Measurements from ENCODE around the gene LETM1.
A peak's percentile ranks its signal among the peaks of the same experiment; 100 is the strongest.

The LETM1 gene

DNA sequence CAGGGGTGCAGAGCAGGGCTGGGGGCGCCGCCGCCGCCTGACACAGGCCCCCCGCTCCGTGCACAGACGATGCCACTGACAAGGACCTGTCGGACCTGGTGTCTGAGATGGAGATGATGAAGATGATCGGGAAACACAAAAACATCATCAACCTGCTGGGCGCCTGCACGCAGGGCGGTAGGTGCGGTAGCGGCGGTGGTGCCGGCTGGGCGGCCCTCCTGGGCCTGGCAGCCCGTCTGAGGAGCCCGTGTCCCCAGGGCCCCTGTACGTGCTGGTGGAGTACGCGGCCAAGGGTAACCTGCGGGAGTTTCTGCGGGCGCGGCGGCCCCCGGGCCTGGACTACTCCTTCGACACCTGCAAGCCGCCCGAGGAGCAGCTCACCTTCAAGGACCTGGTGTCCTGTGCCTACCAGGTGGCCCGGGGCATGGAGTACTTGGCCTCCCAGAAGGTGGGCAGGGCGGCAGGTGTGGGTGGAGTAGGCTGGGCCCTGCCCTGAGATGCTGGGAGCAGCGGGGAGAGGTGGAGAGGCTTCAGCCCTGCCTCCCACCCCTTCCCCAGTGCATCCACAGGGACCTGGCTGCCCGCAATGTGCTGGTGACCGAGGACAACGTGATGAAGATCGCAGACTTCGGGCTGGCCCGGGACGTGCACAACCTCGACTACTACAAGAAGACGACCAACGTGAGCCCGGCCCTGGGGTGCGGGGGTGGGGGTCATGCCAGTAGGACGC is 50.3 kb downstream of the LETM1 start:
- no peak for DNase-seq

DNA sequence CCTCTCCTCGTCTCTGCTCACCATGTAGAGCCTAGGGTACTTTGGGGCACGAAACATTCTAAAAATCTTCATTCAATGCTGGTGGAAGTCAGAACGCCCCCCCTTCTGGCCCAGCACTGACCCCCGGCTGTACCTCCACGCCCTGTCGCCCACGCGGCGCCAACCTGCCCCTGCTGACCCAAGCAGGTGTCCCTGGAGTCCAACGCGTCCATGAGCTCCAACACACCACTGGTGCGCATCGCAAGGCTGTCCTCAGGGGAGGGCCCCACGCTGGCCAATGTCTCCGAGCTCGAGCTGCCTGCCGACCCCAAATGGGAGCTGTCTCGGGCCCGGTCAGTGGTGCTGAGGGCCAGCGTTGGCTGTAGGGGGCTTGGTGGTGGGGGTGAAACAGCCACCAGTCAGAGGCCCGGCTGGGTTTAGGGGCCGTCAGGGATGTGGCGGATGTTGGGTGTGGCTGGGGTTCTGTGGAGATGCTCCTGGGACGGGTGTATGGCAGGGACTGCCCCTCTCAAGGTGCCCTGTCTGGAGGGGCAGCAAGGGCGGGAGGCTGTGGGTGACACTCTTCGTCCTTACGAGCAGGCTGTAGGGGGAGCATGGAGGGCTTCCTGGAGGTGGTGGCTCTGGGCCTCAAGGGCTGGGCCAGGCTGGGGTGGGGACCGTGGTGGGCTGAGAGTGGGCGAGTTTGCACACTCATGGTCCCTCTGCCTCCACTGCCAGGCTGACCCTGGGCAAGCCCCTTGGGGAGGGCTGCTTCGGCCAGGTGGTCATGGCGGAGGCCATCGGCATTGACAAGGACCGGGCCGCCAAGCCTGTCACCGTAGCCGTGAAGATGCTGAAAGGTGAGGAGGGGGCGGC is 51.1 kb downstream of the LETM1 start:
- DNase-seq, result no peak

DNA sequence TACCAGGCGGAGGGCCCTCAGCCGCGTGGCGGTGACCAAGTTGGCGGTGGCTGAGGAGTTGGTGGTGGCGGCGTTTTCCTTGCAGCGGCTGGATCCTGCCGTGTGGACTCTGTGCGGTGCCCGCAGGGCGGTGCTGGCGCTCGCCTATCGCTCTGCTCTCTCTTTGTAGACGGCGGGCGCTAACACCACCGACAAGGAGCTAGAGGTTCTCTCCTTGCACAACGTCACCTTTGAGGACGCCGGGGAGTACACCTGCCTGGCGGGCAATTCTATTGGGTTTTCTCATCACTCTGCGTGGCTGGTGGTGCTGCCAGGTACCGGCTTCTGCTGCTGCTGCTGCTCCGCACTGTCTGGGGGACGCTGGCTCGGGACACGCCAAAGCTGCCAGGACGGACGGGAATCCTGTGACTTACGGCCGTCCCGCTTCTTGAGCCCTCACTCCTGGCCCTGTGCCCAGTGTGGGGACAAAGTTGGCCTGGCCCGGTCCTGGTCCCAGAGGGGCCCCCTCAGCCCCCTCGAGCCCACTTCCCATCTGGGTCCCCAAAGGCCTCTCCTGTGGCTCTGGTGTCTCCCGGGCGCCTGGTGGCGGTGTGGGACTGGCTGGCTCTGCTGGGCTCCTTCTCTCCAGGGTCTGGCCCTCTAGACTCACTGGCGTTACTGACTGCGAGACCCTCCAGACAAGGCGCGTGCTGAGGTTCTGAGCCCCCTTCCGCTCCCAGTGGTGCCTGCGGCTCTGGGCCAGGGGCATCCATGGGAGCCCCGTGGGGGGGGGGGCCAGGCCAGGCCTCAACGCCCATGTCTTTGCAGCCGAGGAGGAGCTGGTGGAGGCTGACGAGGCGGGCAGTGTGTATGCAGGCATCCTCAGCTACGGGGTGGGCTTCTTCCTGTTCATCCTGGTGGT is 52.2 kb downstream of the LETM1 start:
- no peak for DNase-seq

DNA sequence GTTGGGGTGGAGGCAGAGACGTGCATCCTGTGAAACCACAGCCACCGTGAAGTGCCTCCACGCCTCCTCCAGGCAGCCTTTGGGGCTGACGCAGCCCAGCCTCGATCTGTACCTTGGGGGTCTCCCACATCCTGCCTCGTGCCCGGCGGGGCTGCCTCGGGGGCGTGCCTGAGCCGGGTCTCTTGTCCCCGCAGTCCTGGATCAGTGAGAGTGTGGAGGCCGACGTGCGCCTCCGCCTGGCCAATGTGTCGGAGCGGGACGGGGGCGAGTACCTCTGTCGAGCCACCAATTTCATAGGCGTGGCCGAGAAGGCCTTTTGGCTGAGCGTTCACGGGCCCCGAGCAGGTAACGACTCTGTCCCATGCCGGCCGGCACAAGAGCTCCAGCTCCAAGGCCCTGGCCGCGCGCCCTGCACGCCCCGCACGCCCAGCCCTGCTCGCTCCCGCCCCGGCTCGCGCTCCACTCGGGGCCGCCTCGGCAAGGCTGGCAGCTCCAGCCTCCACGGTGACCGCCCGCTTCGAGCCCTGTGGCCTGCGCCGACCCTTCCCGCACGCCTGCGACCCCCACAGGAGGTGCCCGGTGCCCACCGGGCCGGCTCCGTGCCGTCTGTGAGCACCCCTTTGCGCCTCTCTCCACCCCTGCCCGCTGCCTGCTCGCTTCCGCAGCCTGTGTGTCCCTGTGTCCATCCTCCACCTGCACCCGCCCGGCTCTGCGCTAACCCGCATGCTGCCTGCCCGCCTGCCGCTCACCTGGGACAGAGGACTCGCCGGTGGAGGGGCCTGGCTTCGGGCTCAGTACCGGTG is 53.0 kb downstream of the LETM1 start:
- no peak for DNase-seq

DNA sequence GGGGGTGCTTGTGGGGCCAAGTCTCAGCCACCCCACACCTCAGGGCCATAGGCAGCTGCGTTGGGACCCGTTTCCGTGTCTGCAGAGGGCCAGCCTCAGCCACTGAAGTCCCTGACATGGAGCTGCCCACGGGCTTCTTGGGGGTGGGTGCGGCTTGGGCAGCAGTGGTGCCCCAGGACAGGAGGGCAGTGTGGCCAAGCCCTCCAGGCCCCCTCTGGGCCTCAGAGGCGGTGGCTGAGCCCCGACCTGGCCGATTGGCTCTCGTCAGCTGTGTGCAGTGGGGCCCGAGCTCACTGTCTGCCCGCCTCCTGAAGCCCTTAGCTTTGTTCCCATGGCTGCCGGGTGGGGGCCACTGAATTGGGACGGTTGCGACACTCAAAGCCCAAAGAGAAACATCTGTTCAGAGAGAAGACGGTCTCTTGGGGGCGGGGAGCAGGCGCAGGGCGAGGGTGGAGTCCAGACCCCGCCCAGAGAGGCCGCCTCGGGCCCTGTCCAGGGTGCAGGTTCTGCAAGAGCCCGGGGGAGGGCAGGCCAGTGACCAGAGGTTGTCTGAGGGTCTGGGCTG is 53.7 kb downstream of the LETM1 start:
- DNase-seq, result no peak

DNA sequence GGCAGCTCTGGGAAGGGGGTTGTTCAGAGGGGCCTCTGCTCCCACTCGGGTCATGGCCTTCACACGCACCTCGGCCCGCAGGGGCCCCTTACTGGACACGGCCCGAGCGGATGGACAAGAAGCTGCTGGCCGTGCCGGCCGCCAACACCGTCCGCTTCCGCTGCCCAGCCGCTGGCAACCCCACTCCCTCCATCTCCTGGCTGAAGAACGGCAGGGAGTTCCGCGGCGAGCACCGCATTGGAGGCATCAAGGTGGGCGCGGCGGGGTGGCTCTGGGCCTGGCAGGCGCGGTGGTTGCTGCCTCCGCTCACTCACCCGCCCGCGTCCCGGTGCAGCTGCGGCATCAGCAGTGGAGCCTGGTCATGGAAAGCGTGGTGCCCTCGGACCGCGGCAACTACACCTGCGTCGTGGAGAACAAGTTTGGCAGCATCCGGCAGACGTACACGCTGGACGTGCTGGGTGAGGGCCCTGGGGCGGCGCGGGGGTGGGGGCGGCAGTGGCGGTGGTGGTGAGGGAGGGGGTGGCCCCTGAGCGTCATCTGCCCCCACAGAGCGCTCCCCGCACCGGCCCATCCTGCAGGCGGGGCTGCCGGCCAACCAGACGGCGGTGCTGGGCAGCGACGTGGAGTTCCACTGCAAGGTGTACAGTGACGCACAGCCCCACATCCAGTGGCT is 54.5 kb downstream of the LETM1 start:
- no peak for DNase-seq

DNA sequence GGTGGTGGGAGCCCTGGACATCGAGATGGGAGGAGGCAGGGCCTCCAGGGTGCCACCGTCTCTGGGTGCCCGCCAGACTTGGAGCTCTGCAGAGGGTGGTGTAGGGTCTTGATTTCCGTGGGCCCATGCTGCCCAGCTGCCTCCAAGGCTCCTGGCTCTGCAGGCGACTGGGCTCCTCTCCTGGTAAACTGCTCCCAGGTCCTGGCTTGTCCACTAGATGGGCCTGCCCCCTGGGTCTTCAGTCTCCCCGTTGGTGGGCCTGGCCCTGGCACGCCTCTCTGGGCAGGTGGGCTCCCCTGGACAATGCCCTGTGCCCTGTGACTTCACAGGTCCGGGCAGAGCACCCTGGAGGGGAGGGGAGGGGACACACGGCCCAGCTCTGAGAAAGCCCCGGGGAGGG is 55.2 kb downstream of the LETM1 start:
- no peak for DNase-seq

DNA sequence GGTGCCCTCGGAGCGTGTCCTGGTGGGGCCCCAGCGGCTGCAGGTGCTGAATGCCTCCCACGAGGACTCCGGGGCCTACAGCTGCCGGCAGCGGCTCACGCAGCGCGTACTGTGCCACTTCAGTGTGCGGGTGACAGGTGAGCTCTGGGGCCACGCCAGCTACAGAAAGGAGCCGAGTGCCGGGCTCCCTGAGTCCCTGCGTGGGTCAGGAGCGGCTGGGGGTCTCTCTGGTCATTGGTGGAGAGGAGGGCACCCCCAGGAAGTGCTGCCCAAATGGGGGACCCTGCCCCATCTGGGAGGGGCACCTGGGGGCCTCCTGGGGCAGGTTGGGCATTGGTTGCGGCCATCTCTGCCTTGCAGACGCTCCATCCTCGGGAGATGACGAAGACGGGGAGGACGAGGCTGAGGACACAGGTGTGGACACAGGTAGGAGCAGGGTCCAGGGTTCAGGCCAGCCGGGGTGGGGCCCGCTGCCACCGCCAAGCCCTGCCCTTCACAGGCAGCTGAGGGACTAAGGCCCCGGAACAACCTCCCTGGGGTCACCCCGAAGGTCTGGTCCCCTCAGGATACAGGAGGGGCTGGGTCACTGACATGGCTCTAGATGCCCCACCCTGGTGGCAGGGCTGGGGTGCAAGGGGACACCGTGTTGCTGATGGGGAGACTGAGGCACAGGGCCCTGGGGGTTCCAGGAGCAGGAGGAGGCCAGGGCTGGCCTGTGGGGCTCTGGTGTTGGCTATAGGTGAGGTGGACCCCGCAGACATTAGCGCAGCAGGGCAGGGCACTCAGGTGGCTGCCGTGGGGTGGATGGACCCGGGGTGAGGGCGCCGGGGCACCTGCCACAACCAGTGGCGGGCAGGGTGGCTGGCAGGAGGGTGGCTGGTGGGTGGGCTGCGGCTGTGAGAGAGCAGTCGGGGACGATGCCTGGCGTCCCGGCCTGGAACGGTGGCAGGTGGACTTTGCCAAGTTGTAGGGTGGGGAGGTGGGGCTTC is 56.3 kb downstream of the LETM1 start:
- no peak for DNase-seq

DNA sequence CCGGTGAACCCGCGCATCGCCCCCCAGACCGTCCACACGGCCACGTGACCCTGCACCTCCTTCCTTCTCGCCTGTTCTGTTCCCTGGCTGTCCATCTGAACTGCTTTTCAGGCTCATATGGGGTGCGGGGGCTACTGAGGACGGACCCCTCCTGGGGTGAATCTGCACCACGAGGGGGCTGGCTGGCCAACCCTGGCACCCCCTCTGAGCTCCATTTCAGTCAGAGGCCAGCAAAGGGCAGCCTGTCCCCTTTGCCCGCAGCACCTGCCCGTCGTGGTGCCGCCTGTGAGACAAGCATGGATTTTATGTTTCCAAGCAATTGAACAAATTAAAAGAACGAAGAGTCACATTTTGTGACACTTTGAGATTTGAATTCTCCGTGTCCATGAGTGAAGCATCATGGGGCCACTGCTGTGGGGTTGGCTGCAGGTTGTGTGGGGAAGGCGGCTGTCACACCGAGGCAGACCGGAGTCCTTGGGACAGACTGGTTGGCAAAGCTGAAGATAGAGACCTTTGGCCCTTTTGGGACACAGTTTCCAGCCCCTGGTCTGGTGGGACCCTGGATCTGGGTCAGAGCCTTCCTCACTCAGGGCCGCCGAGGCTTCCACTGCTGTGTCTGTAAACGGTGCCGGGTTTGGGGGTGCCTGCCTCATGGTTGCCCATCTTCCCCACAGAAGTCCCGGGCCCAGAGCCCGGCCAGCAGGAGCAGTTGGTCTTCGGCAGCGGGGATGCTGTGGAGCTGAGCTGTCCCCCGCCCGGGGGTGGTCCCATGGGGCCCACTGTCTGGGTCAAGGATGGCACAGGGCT is 57.2 kb downstream of the LETM1 start:
- no peak for DNase-seq

DNA sequence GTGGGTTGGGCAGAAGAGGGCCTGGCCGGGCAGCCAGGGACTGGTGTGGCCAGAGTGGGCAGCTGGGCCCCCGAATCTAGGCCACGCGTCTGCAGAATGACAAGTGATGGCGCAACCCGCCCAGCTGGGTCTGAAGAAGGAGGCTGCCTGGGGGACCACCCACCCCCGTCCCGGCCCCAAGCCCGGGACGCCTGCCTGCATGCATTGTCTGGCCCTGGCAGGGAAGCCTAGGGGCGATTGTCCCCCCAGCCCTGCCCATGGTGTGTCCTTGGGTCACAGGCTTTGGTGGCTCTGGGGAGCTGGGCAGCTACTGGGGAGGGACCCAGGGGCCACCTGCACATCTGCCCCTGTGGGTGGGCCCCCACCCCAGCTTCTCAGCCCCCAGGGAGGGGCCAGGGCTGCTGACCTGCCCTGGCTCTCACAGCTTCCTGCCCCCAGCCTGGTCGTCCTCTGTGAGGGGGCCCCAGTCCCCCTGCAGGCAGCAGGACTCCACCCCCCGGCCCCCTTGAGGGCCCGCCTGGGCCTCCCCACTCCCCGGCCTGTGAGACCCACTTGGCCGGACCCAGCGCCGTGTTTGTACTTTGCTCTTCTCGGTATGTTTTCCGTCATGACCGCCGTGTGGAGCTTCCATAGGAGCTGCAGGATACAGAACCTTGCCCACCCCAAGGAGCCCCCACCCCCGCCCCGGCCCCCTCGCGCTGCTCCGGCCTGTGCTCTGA is 57.9 kb downstream of the LETM1 start:
- no peak for DNase-seq

DNA sequence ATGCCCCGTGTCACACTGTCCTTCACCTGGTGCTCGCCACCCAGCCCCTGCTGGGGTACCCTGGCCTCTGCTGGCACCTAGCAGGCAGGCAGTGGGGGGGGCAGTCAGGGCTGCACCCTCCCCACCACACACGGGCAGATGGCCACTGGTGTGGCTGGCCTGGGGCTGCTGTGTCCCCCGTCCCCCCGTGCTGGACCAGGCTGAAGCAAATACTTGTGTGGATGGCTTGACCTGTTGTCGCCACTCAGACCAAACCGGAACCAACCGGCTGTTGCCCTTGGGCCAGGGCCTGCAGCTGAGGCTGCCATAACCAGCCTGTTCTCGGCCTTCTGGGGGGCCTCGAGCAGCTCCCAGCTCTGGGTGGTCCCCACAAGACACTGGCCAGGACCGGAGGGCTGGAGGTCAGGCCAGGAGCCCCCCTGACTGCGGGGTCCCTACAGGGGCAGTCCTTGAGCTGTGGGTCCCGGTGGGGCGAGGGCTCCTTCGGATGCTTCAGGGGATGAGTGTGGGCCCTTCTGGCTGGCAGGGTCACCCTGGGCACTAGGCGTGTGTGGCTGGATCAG is 58.6 kb downstream of the LETM1 start:
- DNase-seq, result no peak

DNA sequence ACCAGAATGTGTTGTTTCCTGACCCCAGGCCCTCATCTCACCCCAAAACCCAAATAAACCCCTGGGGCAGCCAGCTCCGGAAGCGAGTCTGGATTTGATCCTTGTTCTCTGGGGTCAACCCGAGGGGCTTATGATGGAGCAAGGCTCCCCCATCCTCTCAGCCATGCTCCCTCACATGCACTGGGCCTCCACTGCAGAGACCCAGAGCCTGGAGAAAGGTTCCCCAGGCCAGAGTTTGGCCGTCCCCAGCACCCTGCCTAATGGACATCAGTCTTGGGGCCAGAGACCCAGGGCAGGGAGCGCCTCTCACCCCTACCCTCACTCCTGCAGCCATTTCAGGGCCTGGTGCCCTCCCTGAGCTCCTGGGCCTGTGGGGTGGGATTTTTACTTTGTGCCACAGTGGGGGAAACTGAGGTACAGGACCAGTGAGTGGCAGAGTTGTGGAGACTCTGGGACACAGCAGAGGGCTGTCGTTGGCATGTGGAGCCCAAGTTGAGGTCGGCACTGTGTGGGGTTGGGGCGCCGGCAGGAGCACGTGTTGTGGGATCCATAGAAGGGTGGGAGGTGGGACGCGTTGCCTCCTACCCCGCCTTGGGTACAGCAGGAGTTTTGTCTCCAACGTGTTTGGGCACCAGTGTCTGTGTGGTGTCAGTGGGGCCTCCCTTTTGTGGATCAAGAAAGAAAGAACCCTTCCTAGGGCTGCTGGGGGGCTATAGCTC is 59.3 kb downstream of the LETM1 start:
- no peak for DNase-seq

DNA sequence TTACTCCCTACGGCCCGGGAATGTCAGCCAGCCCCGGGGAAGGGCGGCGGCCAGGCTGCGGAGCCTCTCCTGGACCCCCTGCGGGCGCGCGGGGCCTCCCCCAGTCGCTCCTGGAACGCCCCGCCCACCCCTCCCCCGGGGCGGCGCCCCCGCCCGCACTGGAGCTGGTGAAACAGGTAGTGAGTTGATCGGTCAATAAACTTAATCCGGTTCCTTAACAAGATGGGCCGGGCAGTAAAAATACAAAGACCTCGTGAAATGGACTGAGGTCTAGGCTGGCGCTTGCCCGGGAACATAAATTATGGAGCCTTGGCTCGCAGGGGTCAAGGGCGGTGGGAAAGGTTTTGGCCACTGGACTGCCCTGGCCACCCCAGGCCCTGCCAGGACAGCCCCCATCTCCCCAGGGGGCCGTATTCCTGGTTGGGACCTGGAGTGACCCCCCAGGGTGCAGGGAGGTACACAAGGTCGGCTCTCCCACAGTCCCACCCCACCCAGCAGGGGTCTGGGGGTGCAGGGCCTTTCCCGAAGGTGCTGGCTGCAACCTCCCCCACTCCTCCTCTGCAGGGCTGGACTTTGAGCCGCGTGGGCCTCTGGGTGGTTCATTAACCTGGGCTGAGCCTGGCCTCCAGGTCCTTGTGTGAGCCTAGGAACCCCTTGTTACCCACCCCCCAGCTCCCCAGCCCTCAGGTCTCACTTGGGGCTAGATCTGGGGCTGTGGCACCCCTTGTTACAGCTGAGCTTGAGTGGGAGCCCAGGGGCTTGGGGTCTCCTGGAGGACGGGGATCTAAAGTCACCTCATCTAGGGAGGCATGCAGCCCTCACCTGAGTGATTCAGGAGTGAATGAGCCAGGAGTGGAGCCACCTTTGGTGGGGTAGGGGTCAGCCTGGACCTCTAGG is 60.4 kb downstream of the LETM1 start:
- no peak for DNase-seq

DNA sequence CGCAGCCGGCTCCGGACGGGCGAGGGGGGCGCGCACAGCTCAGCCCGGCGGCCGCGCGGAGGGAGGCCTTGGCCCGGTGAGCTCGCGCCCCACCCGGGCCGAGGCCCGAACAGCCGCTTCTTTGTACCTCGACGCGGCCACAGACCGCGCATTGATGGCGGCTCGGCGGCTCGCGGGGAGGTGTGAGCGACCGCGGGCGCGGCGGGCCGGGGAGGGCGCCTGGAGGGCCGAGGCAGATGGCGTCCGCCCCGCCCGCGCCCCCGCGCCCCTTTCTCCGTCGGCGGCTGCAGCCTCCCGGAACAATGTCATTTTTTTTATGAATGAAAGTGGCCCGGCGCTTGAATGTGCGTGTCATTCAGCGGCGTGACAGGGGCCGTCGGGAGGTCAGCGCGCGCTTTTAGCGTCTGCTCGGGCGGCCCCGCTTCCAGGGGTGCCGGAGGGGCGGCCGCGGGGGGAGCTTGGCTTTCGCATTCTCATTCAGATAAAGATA is 61.1 kb downstream of the LETM1 start:
- DNase-seq, result no peak

DNA sequence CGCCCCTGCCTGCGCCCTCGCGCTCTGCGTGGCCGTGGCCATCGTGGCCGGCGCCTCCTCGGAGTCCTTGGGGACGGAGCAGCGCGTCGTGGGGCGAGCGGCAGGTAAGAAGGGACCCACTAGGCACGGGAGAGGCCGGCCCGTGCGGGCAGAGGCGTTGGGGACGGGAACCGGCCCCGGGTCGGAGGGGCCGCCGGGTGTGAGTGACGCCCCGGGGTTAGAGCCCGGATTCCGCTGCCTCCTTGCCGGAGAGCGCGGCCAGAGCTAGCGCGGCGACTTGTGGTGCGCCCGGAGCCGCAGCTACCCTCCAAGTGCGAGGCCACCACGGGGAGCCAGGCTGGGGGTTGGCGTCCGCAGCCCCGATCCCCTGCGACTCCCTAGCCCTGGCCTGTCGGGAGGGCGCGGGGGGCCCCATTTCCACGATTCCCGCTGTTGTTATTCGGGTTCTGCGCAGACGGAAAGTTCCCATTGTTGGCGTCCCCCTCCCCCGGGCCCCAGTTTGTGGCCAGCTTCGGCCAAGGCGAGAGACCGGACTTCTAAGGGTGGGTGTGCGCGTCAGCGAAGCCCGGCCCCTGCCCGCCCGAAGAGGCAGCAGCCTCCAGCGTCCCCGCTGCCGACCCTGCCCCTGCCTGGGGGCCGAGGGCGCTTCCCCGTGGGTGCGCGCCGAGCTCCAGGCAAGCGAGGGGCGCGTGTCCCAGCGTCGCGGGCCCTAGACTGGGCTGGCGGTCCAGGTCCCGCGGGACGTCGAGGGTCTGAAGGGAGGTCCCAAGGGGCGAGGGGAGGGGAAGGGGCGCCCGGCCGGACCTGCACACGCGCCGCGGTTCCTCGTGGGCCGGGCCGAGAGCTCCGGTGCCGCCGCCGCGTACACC is 61.8 kb downstream of the LETM1 start:
- peak in 1 of 2 experiments; percentile 44 for DNase-seq
